ENCODE results near the gene MGP. TPM values are rescaled to one million over a fixed set of nuclear protein-coding genes. Genes with fewer than 3 reads are reported as not detected.

The MGP gene
- total and polyA plus RNA-seq, 2 donors (not counting 1 experiment from before 2014, with no cell fraction given): 0.39 to 0.81 TPM

- H4K20me1 ChIP-seq (ENCODE audit: control insufficient read depth, insufficient read depth, low read length, poor library complexity, severe bottlenecking): no peaks in the 10 kb centered on the region
- no peaks in the 10 kb centered on the region for H3K36me3 ChIP-seq (replicated peaks in 1 of 2; ENCODE audit: control extremely low read depth in 1 of 2, control insufficient read depth in 1 of 2, extremely low read depth in 1 of 2, insufficient read depth in 2 of 2, low read length in 1 of 2)
- no peak for TF ChIP-seq EZH2 (IDR thresholded peaks at IDR 0.05; ENCODE audit: borderline replicate concordance, insufficient read depth, low read depth, low read length, poor library complexity, severe bottlenecking)
- TF ChIP-seq, protein P1, sequence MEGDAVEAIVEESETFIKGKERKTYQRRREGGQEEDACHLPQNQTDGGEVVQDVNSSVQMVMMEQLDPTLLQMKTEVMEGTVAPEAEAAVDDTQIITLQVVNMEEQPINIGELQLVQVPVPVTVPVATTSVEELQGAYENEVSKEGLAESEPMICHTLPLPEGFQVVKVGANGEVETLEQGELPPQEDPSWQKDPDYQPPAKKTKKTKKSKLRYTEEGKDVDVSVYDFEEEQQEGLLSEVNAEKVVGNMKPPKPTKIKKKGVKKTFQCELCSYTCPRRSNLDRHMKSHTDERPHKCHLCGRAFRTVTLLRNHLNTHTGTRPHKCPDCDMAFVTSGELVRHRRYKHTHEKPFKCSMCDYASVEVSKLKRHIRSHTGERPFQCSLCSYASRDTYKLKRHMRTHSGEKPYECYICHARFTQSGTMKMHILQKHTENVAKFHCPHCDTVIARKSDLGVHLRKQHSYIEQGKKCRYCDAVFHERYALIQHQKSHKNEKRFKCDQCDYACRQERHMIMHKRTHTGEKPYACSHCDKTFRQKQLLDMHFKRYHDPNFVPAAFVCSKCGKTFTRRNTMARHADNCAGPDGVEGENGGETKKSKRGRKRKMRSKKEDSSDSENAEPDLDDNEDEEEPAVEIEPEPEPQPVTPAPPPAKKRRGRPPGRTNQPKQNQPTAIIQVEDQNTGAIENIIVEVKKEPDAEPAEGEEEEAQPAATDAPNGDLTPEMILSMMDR (IDR thresholded peaks at IDR 0.05): no peak
- H3K4me1 Mint-ChIP-seq: peaks cover 41% of the 10 kb centered on the region
- WGBS (ENCODE audit: insufficient coverage): no CpG with 5 or more reads among the region's 6 CpGs
- H3K9me3 ChIP-seq (ENCODE audit: control extremely low read depth in 1 of 3, control insufficient read depth in 2 of 3, insufficient read depth in 1 of 3, low read length in 2 of 3): no peaks in the 10 kb centered on the region
- no peaks in the 10 kb centered on the region for H3K9me3 Mint-ChIP-seq (ENCODE audit: insufficient read depth)
- ChIA-PET POLR2A (no interaction called here), CTCF (no interaction called here)
- H3K79me2 ChIP-seq (ENCODE audit: control insufficient read depth, insufficient read depth, low read length): no peaks in the 10 kb centered on the region
- H3K4me3 Mint-ChIP-seq: no peak overlapping the region
- peaks cover 7% of the 10 kb centered on the region for H3K27me3 Mint-ChIP-seq
- H3K27me3 ChIP-seq (replicated peaks in 1 of 4; ENCODE audit: control extremely low read depth in 1 of 4, control insufficient read depth in 3 of 4, insufficient read depth in 4 of 4, low read length in 3 of 4): peaks cover 0 to 4% (median under 1%) of the 10 kb centered on the region in 4 experiments
- peak overlapping the region in 1 of 5 experiments; percentile 10 for H3K4me3 ChIP-seq (ENCODE audit: control extremely low read depth in 1 of 5, extremely low read depth in 1 of 5, insufficient read depth in 1 of 5, low read depth in 2 of 5, low read length in 4 of 5)
- no peak for ATAC-seq (ENCODE audit: low read depth)
- intact Hi-C loops (cut with micrococcal nuclease): loop anchor here (5.0 kb wide), 1 partner anchor 34 kb away; no protein-coding TSS in a partner anchor
- H3K4me1 ChIP-seq (ENCODE audit: control insufficient read depth in 2 of 2, insufficient read depth in 2 of 2, low read length in 2 of 2): peaks cover 21 to 34% of the 10 kb centered on the region in 2 donors
- H3K9ac ChIP-seq (ENCODE audit: low read length): no peak overlapping the region
- H3K4me2 ChIP-seq (replicated peaks; ENCODE audit: low read depth, low read length, poor library complexity, severe bottlenecking): peak overlapping the region; percentile 29
- H3K27ac ChIP-seq (ENCODE audit: low read length in 2 of 2): peak overlapping the region in 1 of 2 donors; percentile 24
- DNase-seq: no peak
- H2AFZ ChIP-seq (ENCODE audit: insufficient read depth, low read depth, low read length, poor library complexity, severe bottlenecking): no peak overlapping the region
- H3K27ac Mint-ChIP-seq: no peak overlapping the region
Observed at GRCh38 chr12:14880890-14881453, 4.7 kb downstream of the MGP start.

DNA sequence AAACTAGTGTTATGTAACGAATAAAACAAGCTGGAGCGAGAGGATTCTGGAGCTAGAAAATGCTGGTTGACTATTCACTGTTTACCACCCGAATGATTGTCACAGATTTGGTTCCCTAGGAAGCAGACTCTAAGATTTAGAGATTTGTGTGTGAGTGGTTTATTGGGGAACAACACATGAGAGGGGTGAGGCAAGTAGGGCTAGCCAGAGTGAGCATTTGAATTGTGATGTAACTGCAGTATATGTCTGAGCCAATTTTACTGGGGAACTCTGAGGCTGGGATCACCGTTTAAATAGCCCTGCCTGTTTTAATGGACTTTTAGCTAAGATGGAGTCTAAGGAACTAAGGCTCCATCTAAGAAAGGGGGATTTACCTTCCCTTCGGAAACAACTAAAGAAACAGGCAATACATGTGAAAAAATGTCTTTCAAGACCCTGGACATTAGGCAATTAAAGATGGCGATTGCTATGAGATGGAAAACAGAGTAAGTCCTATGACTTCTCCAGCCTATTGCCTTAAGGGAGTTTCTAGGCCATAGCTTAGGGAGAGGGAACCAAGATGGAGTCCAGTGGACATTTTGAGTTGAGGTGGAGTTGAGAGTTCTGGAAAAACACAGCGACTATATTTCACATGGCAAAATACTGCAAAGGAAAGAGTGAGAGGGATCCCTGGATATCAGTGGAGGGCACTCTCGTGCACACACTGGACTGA is 6.3 kb downstream of the MGP start:
- POLR2A ChIA-PET: no interaction called here

More for the DNA sequence above, 6.3 kb downstream of the MGP start:
- H3K4me1 Mint-ChIP-seq: peaks cover 26% of the 10 kb centered on the region
- H3K27ac ChIP-seq (ENCODE audit: low read length in 2 of 2): no peak overlapping the region
- no peaks in the 10 kb centered on the region for H3K27me3 ChIP-seq (replicated peaks in 1 of 4; ENCODE audit: control extremely low read depth in 1 of 4, control insufficient read depth in 3 of 4, insufficient read depth in 4 of 4, low read length in 3 of 4)
- no peaks in the 10 kb centered on the region for H3K27me3 Mint-ChIP-seq
- no peak overlapping the region for H3K4me3 ChIP-seq (ENCODE audit: control extremely low read depth in 1 of 5, extremely low read depth in 1 of 5, insufficient read depth in 1 of 5, low read depth in 2 of 5, low read length in 4 of 5)
- H3K9me3 ChIP-seq (ENCODE audit: control extremely low read depth in 1 of 3, control insufficient read depth in 2 of 3, insufficient read depth in 1 of 3, low read length in 2 of 3): no peaks in the 10 kb centered on the region
- 98% methylated on average over 8 of the region's 8 CpGs for WGBS (ENCODE audit: insufficient coverage)
- no peaks in the 10 kb centered on the region for H3K79me2 ChIP-seq (ENCODE audit: control insufficient read depth, insufficient read depth, low read length)
- ATAC-seq (ENCODE audit: low read depth) (no peak), DNase-seq (no peak)
- TF ChIP-seq EZH2 (IDR thresholded peaks at IDR 0.05; ENCODE audit: borderline replicate concordance, insufficient read depth, low read depth, low read length, poor library complexity, severe bottlenecking): no peak
- TF ChIP-seq, protein P1 (IDR thresholded peaks at IDR 0.05): no peak
- no peak overlapping the region for H3K4me3 Mint-ChIP-seq
- H3K9ac ChIP-seq (ENCODE audit: low read length): no peak overlapping the region
- no peak overlapping the region for H2AFZ ChIP-seq (ENCODE audit: insufficient read depth, low read depth, low read length, poor library complexity, severe bottlenecking)
- H3K4me2 ChIP-seq (replicated peaks; ENCODE audit: low read depth, low read length, poor library complexity, severe bottlenecking): no peak overlapping the region
- H3K27ac Mint-ChIP-seq: no peak overlapping the region
- intact Hi-C loops (cut with micrococcal nuclease): no loop called here
- H3K9me3 Mint-ChIP-seq (ENCODE audit: insufficient read depth): no peaks in the 10 kb centered on the region
- CTCF ChIA-PET: no interaction called here
- peaks cover 12 to 18% of the 10 kb centered on the region in 2 donors for H3K4me1 ChIP-seq (ENCODE audit: control insufficient read depth in 2 of 2, insufficient read depth in 2 of 2, low read length in 2 of 2)
- no peaks in the 10 kb centered on the region for H4K20me1 ChIP-seq (ENCODE audit: control insufficient read depth, insufficient read depth, low read length, poor library complexity, severe bottlenecking)
- H3K36me3 ChIP-seq (replicated peaks in 1 of 2; ENCODE audit: control extremely low read depth in 1 of 2, control insufficient read depth in 1 of 2, extremely low read depth in 1 of 2, insufficient read depth in 2 of 2, low read length in 1 of 2): no peaks in the 10 kb centered on the region

All from B cell (primary cell).